Mesenchymal stem cell (in vitro differentiated cells and primary cell): Measurements from ENCODE around the gene AFG1L.

Experiments used
- DNase-seq: peaks from one replicate; pipeline ENCODE4 v3.0.0-alpha.2; 2013
- H2AFZ ChIP-seq: one replicate; pipeline ENCODE4 v1.6.1; 2013; ENCODE audit warnings: low read depth, mild to moderate bottlenecking, control low read depth, inconsistent platforms, low read length, moderate library complexity
- H2AK5ac ChIP-seq: 2 replicates; pipeline ENCODE4 v1.6.1; 2013; ENCODE audit warnings: low read length, moderate library complexity, mild to moderate bottlenecking, inconsistent platforms; ENCODE audit not compliant: severe bottlenecking
- H2BK120ac ChIP-seq: one replicate; pipeline ENCODE4 v1.6.1; 2013; ENCODE audit warnings: low read depth, mild to moderate bottlenecking, inconsistent platforms, low read length, moderate library complexity
- H2BK12ac ChIP-seq, 2 experiments: one replicate each; pipeline ENCODE4 v1.6.1; 2013; ENCODE audit warnings: inconsistent platforms in 2 of 2, low read length in 2 of 2, mild to moderate bottlenecking in 2 of 2, moderate library complexity in 2 of 2, control low read depth in 1 of 2
- H2BK15ac ChIP-seq: one replicate; pipeline ENCODE4 v1.6.1; 2013; ENCODE audit warnings: mild to moderate bottlenecking, low read depth, inconsistent platforms; ENCODE audit not compliant: poor library complexity, severe bottlenecking
- H2BK5ac ChIP-seq: 2 replicates; pipeline ENCODE4 v1.6.1; 2013; ENCODE audit warnings: low read depth, mild to moderate bottlenecking, low read length, control low read depth, inconsistent platforms; ENCODE audit not compliant: poor library complexity, severe bottlenecking
- H3K14ac ChIP-seq, 2 experiments: one replicate each; pipeline ENCODE4 v1.6.1; 2013; ENCODE audit warnings: inconsistent platforms in 2 of 2, low read length in 2 of 2, control low read depth in 1 of 2, mild to moderate bottlenecking in 1 of 2, moderate library complexity in 1 of 2
- H3K18ac ChIP-seq, 2 experiments: one replicate each; pipeline ENCODE4 v1.6.1; 2013; ENCODE audit warnings: inconsistent platforms in 2 of 2, low read length in 2 of 2, control low read depth in 1 of 2, low read depth in 1 of 2, mild to moderate bottlenecking in 1 of 2
- H3K23ac ChIP-seq, 2 experiments: one replicate each; pipeline ENCODE4 v1.6.1; 2013; ENCODE audit warnings: inconsistent platforms in 2 of 2, low read length in 2 of 2, mild to moderate bottlenecking in 2 of 2, moderate library complexity in 2 of 2, control low read depth in 1 of 2
- H3K27ac ChIP-seq: 2 replicates; pipeline ENCODE4 v1.5.1; 2013; ENCODE audit warnings: mild to moderate bottlenecking, moderate library complexity, low read length, control low read depth, inconsistent platforms; ENCODE audit not compliant: poor library complexity, severe bottlenecking
- H3K27me3 ChIP-seq, 2 experiments: 2 replicates each; pipeline versions ENCODE4 v1.6.1 to v1.7.0; 2013; ENCODE audit warnings: low read length in 2 of 2, mild to moderate bottlenecking in 2 of 2, moderate library complexity in 2 of 2, control low read depth in 1 of 2, inconsistent platforms in 1 of 2; ENCODE audit not compliant: control insufficient read depth in 1 of 2, insufficient read depth in 1 of 2
- H3K36me3 ChIP-seq, 2 experiments: 2 replicates each; pipeline versions ENCODE4 v1.6.1 to v1.7.0; 2013; ENCODE audit warnings: low read length in 2 of 2, control low read depth in 1 of 2, inconsistent platforms in 1 of 2, low read depth in 1 of 2, mild to moderate bottlenecking in 1 of 2; ENCODE audit not compliant: insufficient read depth in 2 of 2, control insufficient read depth in 1 of 2
- H3K4ac ChIP-seq, 2 experiments: one replicate each; pipeline ENCODE4 v1.6.1; 2013; ENCODE audit warnings: inconsistent platforms in 2 of 2, low read length in 2 of 2, mild to moderate bottlenecking in 2 of 2, moderate library complexity in 2 of 2, control low read depth in 1 of 2, low read depth in 1 of 2
- H3K4me1 ChIP-seq: 2 replicates; pipeline ENCODE4 v1.6.1; 2013; ENCODE audit warnings: low read depth, low read length, control low read depth; ENCODE audit not compliant: control insufficient read depth, insufficient read depth
- H3K4me2 ChIP-seq: 2 replicates; pipeline ENCODE4 v1.6.1; 2013; ENCODE audit warnings: low read length, mild to moderate bottlenecking, inconsistent platforms; ENCODE audit not compliant: poor library complexity, severe bottlenecking
- H3K4me3 ChIP-seq, 2 experiments: 2 replicates each; pipeline versions ENCODE4 v1.5.1 to v1.7.0; 2013; ENCODE audit warnings: low read length in 2 of 2, mild to moderate bottlenecking in 2 of 2, control low read depth in 1 of 2, low read depth in 1 of 2; ENCODE audit not compliant: insufficient read depth in 1 of 2
- H3K79me1 ChIP-seq: replicated peaks from 2 replicates; pipeline ENCODE4 v1.6.1; 2013; ENCODE audit warnings: mild to moderate bottlenecking, control low read depth, low read length, inconsistent platforms; ENCODE audit not compliant: poor library complexity, severe bottlenecking
- H3K9ac ChIP-seq: 2 replicates; pipeline ENCODE4 v1.7.0; 2013; ENCODE audit warnings: mild to moderate bottlenecking, low read length, moderate library complexity
- H3K9me3 ChIP-seq: 2 replicates; pipeline ENCODE4 v1.7.0; 2013; ENCODE audit warnings: mild to moderate bottlenecking, low read length; ENCODE audit not compliant: control insufficient read depth
- H4K8ac ChIP-seq: one replicate; pipeline ENCODE4 v1.6.1; 2013; ENCODE audit warnings: inconsistent platforms, mild to moderate bottlenecking, low read length, moderate library complexity
- H4K91ac ChIP-seq: one replicate; pipeline ENCODE4 v1.6.1; 2013; ENCODE audit warnings: mild to moderate bottlenecking, low read length, inconsistent platforms
- WGBS: methylation state at CpG from one replicate; pipeline ENCODE4 v1.1.7; 2013; ENCODE audit warnings: mixed read lengths; 5-methylcytosine and 5-hydroxymethylcytosine counted together

Gene AFG1L

DNA sequence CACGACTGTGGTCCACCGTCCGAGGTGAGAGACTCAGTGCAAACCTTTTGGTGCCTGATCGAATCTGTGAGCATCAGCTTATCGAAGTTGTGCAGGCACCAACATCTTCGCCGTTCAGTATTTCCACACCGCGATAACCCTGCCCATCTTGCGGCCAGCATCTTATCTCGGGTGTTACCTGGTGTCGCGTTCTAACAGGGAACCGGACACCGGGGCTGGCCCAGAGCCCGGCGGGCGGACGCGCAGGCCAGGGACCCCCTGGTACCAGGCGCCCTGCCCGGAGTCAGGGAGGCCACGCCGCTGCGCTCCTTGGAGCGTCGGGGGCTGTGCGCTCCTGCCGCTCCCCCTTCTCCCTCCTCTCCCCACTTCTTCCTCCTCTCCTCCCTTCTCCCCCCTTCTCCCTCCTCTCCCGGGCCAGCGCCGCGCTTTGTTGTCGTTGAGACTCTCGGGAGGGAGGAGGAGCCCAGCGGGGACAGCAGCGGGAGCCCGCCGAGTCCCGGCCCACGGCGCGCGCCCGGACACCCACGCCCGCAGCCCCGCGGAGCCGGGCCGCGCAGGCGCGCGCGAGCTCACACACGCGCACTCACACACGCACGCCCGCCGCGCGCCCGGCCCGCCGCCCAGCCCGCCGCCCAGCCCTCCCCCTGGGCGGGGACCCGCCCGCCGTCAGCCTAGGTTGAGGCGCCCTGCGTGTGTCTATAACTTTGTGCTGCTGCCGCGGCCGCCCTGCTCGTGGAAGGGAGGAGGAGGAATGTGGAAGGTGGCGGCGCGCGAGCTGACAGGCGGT lies 264.4 kb downstream of the AFG1L start:
- Histone ChIP-seq H3K4me2 (peak overlapping the region; percentile 96), H3K9me3 (no peaks in the 10 kb centered on the region), H3K27me3 (no peaks in the 10 kb centered on the region), H3K14ac (peak overlapping the region in 1 of 2 experiments; percentile 93), H3K4me3 (peak overlapping the region; percentile 92 to 96), H2BK5ac (peak overlapping the region; percentile 95), H3K27ac (peak overlapping the region; percentile 55), H3K4me1 (peaks cover 9% of the 10 kb centered on the region), H3K18ac (peak overlapping the region; percentile 96 to 98), H3K79me1 (peaks cover 2% of the 10 kb centered on the region), H3K9ac (peak overlapping the region; percentile 93), H4K91ac (peak overlapping the region; percentile 81), H2AFZ (peak overlapping the region; percentile 96), H3K36me3 (no peaks in the 10 kb centered on the region), H3K23ac (peak overlapping the region in 1 of 2 experiments; percentile 63), H2BK12ac (peak overlapping the region in 1 of 2 experiments; percentile 76), H2BK15ac (peak overlapping the region; percentile 100), H2BK120ac (peak overlapping the region; percentile 91), H4K8ac (peak overlapping the region; percentile 76), H3K4ac (peak overlapping the region in 1 of 2 experiments; percentile 61), H2AK5ac (no peak overlapping the region)
- DNase-seq, result peak; percentile 89
- under 1% methylated on average over 78 of the region's 84 CpGs for WGBS

DNA sequence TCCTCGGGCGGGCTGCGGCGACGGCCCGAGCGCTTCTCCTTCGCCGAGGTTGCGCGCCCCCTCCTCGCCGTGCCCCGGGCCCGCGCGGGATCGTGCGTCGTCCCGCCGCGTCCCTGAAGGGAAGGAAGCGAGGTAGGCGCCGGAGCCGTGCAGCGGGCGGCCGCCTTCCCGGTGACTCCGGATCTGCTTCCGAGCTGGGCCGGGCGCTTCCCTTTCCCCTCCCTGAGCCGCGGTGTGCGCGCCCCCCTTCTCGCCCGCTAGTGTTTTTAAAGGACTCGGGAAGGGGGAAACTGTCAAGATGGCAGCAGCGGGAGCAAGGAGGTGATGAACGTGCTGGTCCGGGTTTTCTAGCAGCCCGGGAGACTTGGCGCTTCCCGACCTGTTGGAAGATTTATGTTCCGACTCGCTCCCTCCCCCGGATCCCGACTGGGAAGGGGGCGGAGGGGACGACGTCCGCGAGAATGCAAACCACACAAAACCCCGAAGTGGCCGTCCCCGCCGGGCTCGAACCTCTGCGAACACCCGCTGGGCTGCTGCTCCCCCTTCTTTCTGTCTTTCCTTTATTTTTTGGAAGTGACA lies 265.1 kb downstream of the AFG1L start:
- Histone ChIP-seq H2BK120ac (peak overlapping the region; percentile 91), H4K91ac (peak overlapping the region; percentile 86), H3K27ac (peak overlapping the region; percentile 80), H2AK5ac (no peak overlapping the region), H2BK12ac (peak overlapping the region in 1 of 2 experiments; percentile 59), H2AFZ (peak overlapping the region; percentile 80), H3K18ac (peak overlapping the region; percentile 96 to 98), H3K9ac (peak overlapping the region; percentile 93), H3K23ac (peak overlapping the region in 1 of 2 experiments; percentile 63), H3K4me1 (peaks cover 9% of the 10 kb centered on the region), H3K4ac (peak overlapping the region; percentile 61 to 91), H2BK15ac (peak overlapping the region; percentile 100), H3K4me2 (peak overlapping the region; percentile 96), H3K27me3 (no peaks in the 10 kb centered on the region), H2BK5ac (peak overlapping the region; percentile 95), H3K79me1 (peaks cover 2% of the 10 kb centered on the region), H3K4me3 (peak overlapping the region; percentile 88 to 96), H4K8ac (peak overlapping the region; percentile 76), H3K14ac (peak overlapping the region; percentile 40 to 93), H3K36me3 (no peaks in the 10 kb centered on the region), H3K9me3 (no peaks in the 10 kb centered on the region)
- peak; percentile 91 for DNase-seq
- under 1% methylated on average over 54 of the region's 64 CpGs for WGBS

DNA sequence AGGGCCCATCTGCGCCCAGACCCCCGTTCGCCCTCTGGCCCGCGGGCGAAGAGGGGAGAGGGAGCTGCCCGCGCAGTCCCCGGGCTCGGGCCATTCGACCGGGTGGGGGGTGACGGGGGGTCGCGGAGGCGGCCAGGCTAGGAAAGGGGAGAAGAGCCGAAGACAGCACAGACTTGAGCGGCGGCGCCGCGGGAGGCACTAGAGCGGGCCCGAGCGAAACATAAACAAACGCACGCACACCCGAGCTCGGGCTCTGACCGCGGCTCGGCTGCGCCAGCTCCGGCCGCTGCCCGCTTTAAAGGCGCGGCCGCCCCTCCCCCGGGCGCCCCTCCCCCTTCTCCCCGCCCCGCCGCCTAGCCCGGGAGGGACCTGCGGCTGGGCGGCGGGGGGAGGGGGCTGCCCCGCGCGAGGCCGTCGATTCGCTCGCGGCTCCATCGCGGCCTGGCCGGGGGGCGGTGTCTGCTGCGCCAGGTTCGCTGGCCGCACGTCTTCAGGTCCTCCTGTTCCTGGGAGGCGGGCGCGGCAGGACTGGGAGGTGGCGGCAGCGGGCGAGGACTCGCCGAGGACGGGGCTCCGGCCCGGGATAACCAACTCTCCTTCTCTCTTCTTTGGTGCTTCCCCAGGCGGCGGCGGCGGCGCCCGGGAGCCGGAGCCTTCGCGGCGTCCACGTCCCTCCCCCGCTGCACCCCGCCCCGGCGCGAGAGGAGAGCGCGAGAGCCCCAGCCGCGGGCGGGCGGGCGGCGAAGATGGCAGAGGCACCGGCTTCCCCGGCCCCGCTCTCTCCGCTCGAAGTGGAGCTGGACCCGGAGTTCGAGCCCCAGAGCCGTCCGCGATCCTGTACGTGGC lies 265.8 kb downstream of the AFG1L start, which contains the start of gene FOXO3:
FOXO3 (plus strand) TSS at position 455 of the 846 bp plus-strand sequence; CDS start at position 747, 292 bp downstream.
- Histone ChIP-seq H2AFZ (peak within 1 kb of the TSS; percentile 80), H2BK12ac (peak within 1 kb of the TSS in 1 of 2 experiments; percentile 59), H3K9me3 (no peaks in the 10 kb centered on the region), H3K9ac (peak within 1 kb of the TSS; percentile 97), H4K8ac (peak within 1 kb of the TSS; percentile 82), H3K4me2 (peak within 1 kb of the TSS; percentile 97), H3K4ac (peak within 1 kb of the TSS; percentile 69 to 91), H3K18ac (peak within 1 kb of the TSS; percentile 96 to 98), H3K4me1 (peaks cover 9% of the 10 kb centered on the region), H3K27me3 (no peaks in the 10 kb centered on the region), H2AK5ac (no peak within 1 kb of the TSS), H2BK120ac (peak within 1 kb of the TSS; percentile 91), H3K23ac (peak within 1 kb of the TSS; percentile 7 to 63), H3K27ac (peak within 1 kb of the TSS; percentile 80), H2BK15ac (peak within 1 kb of the TSS; percentile 100), H3K4me3 (peak within 1 kb of the TSS; percentile 96 to 98), H4K91ac (peak within 1 kb of the TSS; percentile 86), H2BK5ac (peak within 1 kb of the TSS; percentile 95), H3K14ac (peak within 1 kb of the TSS; percentile 40 to 93), H3K79me1 (peaks cover 2% of the 10 kb centered on the region), H3K36me3 (no peaks in the 10 kb centered on the region)
- 1% methylated on average over 17 of the region's 110 CpGs for WGBS
- DNase-seq, result peak; percentile 91
